Left ventricle myocardium inferior (tissue), 1 donor: ENCODE data around the gene NOD1. TPM values are rescaled to one million over a fixed set of nuclear protein-coding genes. Genes with fewer than 3 reads are reported as not detected.
"Not testable (repeated sequence)": the region's sequence is repeated elsewhere in the genome, so short reads cannot be mapped to it uniquely, and the experiment has no call there.

Source experiments
- DNase-seq: peaks from one replicate; pipeline ENCODE4 v3.0.0-alpha.2; 2020
- H3K27ac ChIP-seq: fragments of 200-600 bp; replicated peaks from 2 replicates; pipeline ENCODE4 v1.8.0; 2021
- H3K27me3 ChIP-seq: fragments of 200-600 bp; 2 replicates; pipeline ENCODE4 v1.8.0; 2021; ENCODE audit warnings: low read depth
- H3K36me3 ChIP-seq: fragments of 200-600 bp; 2 replicates; pipeline ENCODE4 v1.8.0; 2021
- H3K4me1 ChIP-seq: fragments of 200-600 bp; 2 replicates; pipeline ENCODE4 v1.8.0; 2021
- H3K4me3 ChIP-seq: fragments of 200-600 bp; 2 replicates; pipeline ENCODE4 v1.8.0; 2021; ENCODE audit warnings: mild to moderate bottlenecking, moderate library complexity
- H3K9me3 ChIP-seq: fragments of 200-600 bp; replicated peaks from 2 replicates; pipeline ENCODE4 v1.8.0; 2021
- CTCF ChIP-seq: fragments of 200-600 bp; IDR thresholded peaks from 2 replicates; pipeline ENCODE4 v1.8.0; 2021; ENCODE audit warnings: antibody characterized with exemption, mild to moderate bottlenecking, borderline replicate concordance
- intact Hi-C: fragments of 100-400 bp; cut with micrococcal nuclease; formaldehyde crosslinking; loops from one replicate; pipeline ENCODE4 v1.11.0; 2022
- long read RNA-seq: library from polyadenylated mRNA; unstranded; transcript quantifications from one replicate; pipeline ENCODE4 v2.0.0, GENCODE V29; 2021
- total RNA-seq: library from RNA; stranded (reverse); fragmentation: NEBNext Ultra II Directional; extraction: Animal tissue kit (Norgen Biotek cat#: 25700); gene quantifications from one replicate; pipeline ENCODE4 v1.2.1, GENCODE V29; 2021
- donor health status: DM: no; HTN: yes; CAD: no; lungs with severe emphysema.

Gene NOD1, protein sequence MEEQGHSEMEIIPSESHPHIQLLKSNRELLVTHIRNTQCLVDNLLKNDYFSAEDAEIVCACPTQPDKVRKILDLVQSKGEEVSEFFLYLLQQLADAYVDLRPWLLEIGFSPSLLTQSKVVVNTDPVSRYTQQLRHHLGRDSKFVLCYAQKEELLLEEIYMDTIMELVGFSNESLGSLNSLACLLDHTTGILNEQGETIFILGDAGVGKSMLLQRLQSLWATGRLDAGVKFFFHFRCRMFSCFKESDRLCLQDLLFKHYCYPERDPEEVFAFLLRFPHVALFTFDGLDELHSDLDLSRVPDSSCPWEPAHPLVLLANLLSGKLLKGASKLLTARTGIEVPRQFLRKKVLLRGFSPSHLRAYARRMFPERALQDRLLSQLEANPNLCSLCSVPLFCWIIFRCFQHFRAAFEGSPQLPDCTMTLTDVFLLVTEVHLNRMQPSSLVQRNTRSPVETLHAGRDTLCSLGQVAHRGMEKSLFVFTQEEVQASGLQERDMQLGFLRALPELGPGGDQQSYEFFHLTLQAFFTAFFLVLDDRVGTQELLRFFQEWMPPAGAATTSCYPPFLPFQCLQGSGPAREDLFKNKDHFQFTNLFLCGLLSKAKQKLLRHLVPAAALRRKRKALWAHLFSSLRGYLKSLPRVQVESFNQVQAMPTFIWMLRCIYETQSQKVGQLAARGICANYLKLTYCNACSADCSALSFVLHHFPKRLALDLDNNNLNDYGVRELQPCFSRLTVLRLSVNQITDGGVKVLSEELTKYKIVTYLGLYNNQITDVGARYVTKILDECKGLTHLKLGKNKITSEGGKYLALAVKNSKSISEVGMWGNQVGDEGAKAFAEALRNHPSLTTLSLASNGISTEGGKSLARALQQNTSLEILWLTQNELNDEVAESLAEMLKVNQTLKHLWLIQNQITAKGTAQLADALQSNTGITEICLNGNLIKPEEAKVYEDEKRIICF
- 7.0 TPM for total RNA-seq
- long read RNA-seq, full-length matches to known transcripts: 6 of 31 reads
- long read RNA-seq, partial matches to known transcripts: 2 of 31 reads
- long read RNA-seq, other reads (novel, unspliced or antisense): 23 of 31 reads

- peak; percentile 85 for DNase-seq
- Histone ChIP-seq H3K27ac (peak within 1 kb of the TSS; percentile 98), H3K4me1 (peaks cover 60% of the 10 kb centered on the region), H3K27me3 (no peaks in the 10 kb centered on the region), H3K36me3 (no peaks in the 10 kb centered on the region), H3K9me3 (no peaks in the 10 kb centered on the region), H3K4me3 (peak within 1 kb of the TSS; percentile 76)
- intact Hi-C loops: no loop called here
- peak; percentile 37 for TF ChIP-seq CTCF
Measured at GRCh38 chr7:30478349-30479201, at the start of gene NOD1. NOD1 (minus strand) TSS chr7:30478784; CDS start chr7:30456921, 21,863 bp downstream.

DNA sequence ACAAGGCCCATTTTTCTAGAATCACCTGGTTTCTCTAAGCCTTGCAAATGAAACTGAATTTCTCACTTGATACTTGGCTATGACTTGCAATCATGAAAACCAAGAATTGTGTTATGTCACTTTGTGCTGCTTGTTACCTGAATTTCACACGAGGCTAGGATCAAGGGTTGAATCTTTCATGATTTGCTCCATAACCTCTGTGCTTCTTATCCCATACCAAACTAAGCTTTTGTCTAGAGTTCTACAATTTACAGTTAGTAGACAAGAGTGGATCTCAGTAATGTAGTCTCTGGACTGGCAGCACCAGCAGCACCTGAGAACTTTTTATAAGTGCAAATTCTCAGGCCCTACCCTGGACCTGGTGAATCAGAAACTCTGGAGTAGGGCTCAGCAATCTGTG, 48.7 kb upstream of the NOD1 start:
- H3K27ac ChIP-seq, H3K4me1 ChIP-seq, DNase-seq, intact Hi-C loops, H3K9me3 ChIP-seq, H3K27me3 ChIP-seq, H3K4me3 ChIP-seq: not testable (repeated sequence)
- H3K36me3 ChIP-seq: peaks cover 12% of the 10 kb centered on the region

DNA sequence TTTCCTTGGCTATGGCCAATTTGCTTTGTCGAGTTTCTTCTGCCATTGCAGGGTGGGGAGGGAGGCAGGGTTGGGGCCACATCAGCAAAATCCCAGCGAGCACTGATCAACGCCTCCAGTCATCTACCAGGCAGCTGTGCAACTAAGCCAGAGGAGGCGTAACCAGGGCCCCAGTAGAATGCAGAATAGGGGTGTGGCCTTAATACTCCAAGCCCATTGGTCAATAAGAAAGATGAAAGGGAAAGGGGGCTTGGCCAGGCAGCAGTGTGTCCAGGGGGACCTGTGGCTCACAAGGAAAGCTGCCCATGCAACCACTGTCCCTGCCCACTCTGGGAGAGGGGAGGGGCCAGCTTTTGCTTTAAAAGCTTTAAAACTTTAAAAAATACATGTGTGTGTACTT, 47.6 kb upstream of the NOD1 start:
- no peak overlapping the region for H3K4me3 ChIP-seq
- peaks cover 9% of the 10 kb centered on the region for H3K4me1 ChIP-seq
- no peak for TF ChIP-seq CTCF
- H3K9me3 ChIP-seq: no peaks in the 10 kb centered on the region
- peaks cover 12% of the 10 kb centered on the region for H3K36me3 ChIP-seq
- no peak for DNase-seq
- no peaks in the 10 kb centered on the region for H3K27me3 ChIP-seq
- H3K27ac ChIP-seq: no peak overlapping the region
- intact Hi-C loops: no loop called here

DNA sequence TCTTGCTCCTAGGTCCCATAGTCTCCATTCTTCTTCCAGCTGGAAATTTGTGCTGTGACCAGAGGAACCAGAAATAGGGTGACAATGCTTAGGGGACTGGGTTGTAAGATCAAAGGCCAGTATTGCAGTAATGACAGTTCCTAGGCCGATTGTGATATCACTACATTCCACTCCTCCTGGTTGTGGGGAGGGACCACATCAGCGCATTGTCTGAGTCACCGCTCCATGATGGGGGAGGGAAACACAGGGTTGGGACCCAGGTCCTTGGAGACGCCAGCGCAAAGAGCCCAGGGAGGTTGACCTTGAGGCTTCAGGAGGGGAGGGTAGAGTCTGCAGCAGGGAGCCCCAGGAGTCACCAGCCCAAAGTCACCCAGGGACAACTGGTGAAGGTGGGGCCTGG, 46.8 kb upstream of the NOD1 start:
- Histone ChIP-seq H3K27me3 (no peaks in the 10 kb centered on the region), H3K9me3 (no peaks in the 10 kb centered on the region), H3K4me3 (no peak overlapping the region), H3K27ac (no peak overlapping the region), H3K36me3 (peaks cover 12% of the 10 kb centered on the region), H3K4me1 (peaks cover 14% of the 10 kb centered on the region)
- no peak for DNase-seq
- TF ChIP-seq CTCF: no peak
- intact Hi-C loops: no loop called here

- no peaks in the 10 kb centered on the region for H3K9me3 ChIP-seq
- no peak for TF ChIP-seq CTCF
- H3K4me1 ChIP-seq: peaks cover 14% of the 10 kb centered on the region
- H3K27me3 ChIP-seq: no peaks in the 10 kb centered on the region
- peaks cover 12% of the 10 kb centered on the region for H3K36me3 ChIP-seq
- no peak for DNase-seq
- H3K4me3 ChIP-seq: no peak overlapping the region
- intact Hi-C loops: no loop called here
- no peak overlapping the region for H3K27ac ChIP-seq
Measured at GRCh38 chr7:30524545-30524944, 46.0 kb upstream of the NOD1 start.
